IMR-90 (cell line): Measurements from ENCODE around the gene LCNL1. TPM values are rescaled to one million over a fixed set of nuclear protein-coding genes. Genes with fewer than 3 reads are reported as not detected.

Experiments
- ATAC-seq: fragments of 200-7000 bp; cut with Tn5 transposase; 2 replicates; pipeline ENCODE4 v1.9.1; 2020; ENCODE audit warnings: low read depth, mild to moderate bottlenecking, moderate library complexity
- BruUV-seq: library from RNA; stranded (reverse); fragments of 400-500 nt; replicated peaks from 2 replicates; lab custom pipeline; 2021; lab: Mats Ljungman, UMichigan
- CTCF ChIA-PET: fragments of 300-600 bp; formaldehyde crosslinking; extraction: SDS; loops from one replicate; lab custom pipeline; 2021; ENCODE audit warnings: antibody characterized with exemption; lab: Yijun Ruan, JAX
- POLR2A ChIA-PET: fragments of 300-600 bp; sonication (Branson Sonifier 250); formaldehyde crosslinking; loops from one replicate; lab custom pipeline; 2022; ENCODE audit warnings: antibody characterized with exemption; ENCODE audit not compliant: unreplicated experiment; lab: Charles Lee
- DNase-seq: peaks from one replicate; pipeline ENCODE4 v3.0.0; 2013
- H2AFZ ChIP-seq: replicated peaks from 2 replicates; pipeline ENCODE3; 2013; ENCODE audit warnings: low read length, mild to moderate bottlenecking; ENCODE audit not compliant: poor library complexity
- H2AK5ac ChIP-seq: 2 replicates; pipeline ENCODE4 v1.6.1; 2013; ENCODE audit warnings: low read depth, low read length, inconsistent platforms
- H2AK9ac ChIP-seq: replicated peaks from 2 replicates; pipeline ENCODE3; 2013; ENCODE audit warnings: mild to moderate bottlenecking, low read depth, low read length, moderate library complexity; ENCODE audit not compliant: poor library complexity
- H2BK120ac ChIP-seq: 2 replicates; pipeline ENCODE4 v1.6.1; 2013; ENCODE audit warnings: low read depth, low read length, inconsistent platforms
- H2BK15ac ChIP-seq: 3 replicates; pipeline ENCODE4 v1.6.1; 2013; ENCODE audit warnings: low read depth, low read length, inconsistent platforms
- H2BK20ac ChIP-seq: 2 replicates; pipeline ENCODE4 v1.6.1; 2013; ENCODE audit warnings: low read depth, mild to moderate bottlenecking, inconsistent platforms, low read length, moderate library complexity
- H2BK5ac ChIP-seq: 2 replicates; pipeline ENCODE4 v1.6.1; 2013; ENCODE audit warnings: mild to moderate bottlenecking, low read depth, low read length, inconsistent platforms; ENCODE audit not compliant: poor library complexity, severe bottlenecking
- H3K14ac ChIP-seq: replicated peaks from 2 replicates; pipeline ENCODE4 v1.6.1; 2013; ENCODE audit warnings: low read depth, low read length, inconsistent platforms
- H3K18ac ChIP-seq: 2 replicates; pipeline ENCODE4 v1.6.1; 2013; ENCODE audit warnings: low read depth, low read length, control low read depth
- H3K23ac ChIP-seq: 2 replicates; pipeline ENCODE4 v1.6.1; 2013; ENCODE audit warnings: low read depth, low read length, inconsistent platforms
- H3K27ac ChIP-seq: 2 replicates; pipeline ENCODE4 v1.5.1; 2013; ENCODE audit warnings: mild to moderate bottlenecking, control low read depth, low read length; ENCODE audit not compliant: insufficient read depth
- H3K27me3 ChIP-seq: 2 replicates; pipeline ENCODE4 v1.6.1; 2013; ENCODE audit warnings: low read length; ENCODE audit not compliant: control insufficient read depth, insufficient read depth
- H3K36me3 ChIP-seq: 2 replicates; pipeline ENCODE4 v1.6.1; 2013; ENCODE audit warnings: low read length, mixed read lengths; ENCODE audit not compliant: control insufficient read depth, insufficient read depth
- H3K4ac ChIP-seq: 2 replicates; pipeline ENCODE4 v1.6.1; 2013; ENCODE audit warnings: low read depth, low read length, inconsistent platforms
- H3K4me1 ChIP-seq: 2 replicates; pipeline ENCODE4 v1.6.1; 2013; ENCODE audit warnings: low read length, mixed read lengths; ENCODE audit not compliant: control insufficient read depth, insufficient read depth
- H3K4me2 ChIP-seq: 2 replicates; pipeline ENCODE4 v1.6.1; 2013; ENCODE audit warnings: low read depth, mild to moderate bottlenecking, control low read depth, low read length, moderate library complexity
- H3K4me3 ChIP-seq: 2 replicates; pipeline ENCODE4 v1.5.1; 2013; ENCODE audit warnings: low read depth, mild to moderate bottlenecking, control low read depth, low read length, moderate library complexity; ENCODE audit not compliant: insufficient read depth
- H3K56ac ChIP-seq: 2 replicates; pipeline ENCODE4 v1.6.1; 2013; ENCODE audit warnings: low read length, inconsistent platforms; ENCODE audit not compliant: insufficient read depth; ENCODE audit errors: extremely low read depth
- H3K79me1 ChIP-seq, 2 experiments: 2 replicates each; pipeline ENCODE4 v1.6.1; 2013; ENCODE audit warnings: low read length in 2 of 2, inconsistent platforms in 1 of 2, low read depth in 1 of 2
- H3K9ac ChIP-seq: 2 replicates; pipeline ENCODE4 v1.6.1; 2013; ENCODE audit warnings: low read depth, low read length, control low read depth
- H3K9me1 ChIP-seq: 2 replicates; pipeline ENCODE4 v1.6.1; 2013; ENCODE audit warnings: low read length, inconsistent platforms; ENCODE audit not compliant: insufficient read depth
- H3K9me3 ChIP-seq: 2 replicates; pipeline ENCODE4 v1.6.1; 2013; ENCODE audit warnings: low read length; ENCODE audit not compliant: control insufficient read depth, insufficient read depth
- H4K20me1 ChIP-seq: 2 replicates; pipeline ENCODE4 v1.6.1; 2013; ENCODE audit warnings: low read length, inconsistent platforms; ENCODE audit not compliant: insufficient read depth
- H4K5ac ChIP-seq: 2 replicates; pipeline ENCODE4 v1.6.1; 2013; ENCODE audit warnings: mild to moderate bottlenecking, low read depth, low read length, control low read depth
- H4K8ac ChIP-seq, 2 experiments: 2 replicates each; pipeline ENCODE4 v1.6.1; 2013; ENCODE audit warnings: low read depth in 2 of 2, low read length in 2 of 2, control low read depth in 1 of 2, inconsistent platforms in 1 of 2
- H4K91ac ChIP-seq: 2 replicates; pipeline ENCODE4 v1.6.1; 2013; ENCODE audit warnings: low read depth, low read length, inconsistent platforms; ENCODE audit not compliant: insufficient read depth
- BHLHE40 ChIP-seq: fragments of 150-350 bp; IDR thresholded peaks from 2 replicates; pipeline ENCODE4 v1.6.1; 2016; ENCODE audit warnings: mild to moderate bottlenecking, low read depth, low read length
- CEBPB ChIP-seq: IDR thresholded peaks from 2 replicates; pipeline ENCODE4 v1.6.1; 2012; ENCODE audit warnings: low read depth, low read length, improper control_type of control experiment
- CHD1 ChIP-seq: IDR thresholded peaks from 2 replicates; pipeline ENCODE4 v1.6.1; 2012; ENCODE audit warnings: low read depth, low read length, improper control_type of control experiment
- CTCF ChIP-seq: conservative IDR thresholded peaks from 2 replicates; pipeline ENCODE4 v1.5.1; 2012; ENCODE audit warnings: mild to moderate bottlenecking, low read depth, low read length, improper control_type of control experiment
- ELK1 ChIP-seq: fragments of 150-350 bp; IDR thresholded peaks from 2 replicates; pipeline ENCODE4 v1.6.1; 2016; ENCODE audit warnings: low read depth, mild to moderate bottlenecking, low read length, moderate library complexity, borderline replicate concordance
- FOS ChIP-seq: fragments of 150-350 bp; IDR thresholded peaks from 2 replicates; pipeline ENCODE4 v1.6.1; 2016; ENCODE audit warnings: low read depth, low read length
- MAZ ChIP-seq: IDR thresholded peaks from 2 replicates; pipeline ENCODE4 v1.6.1; 2012; ENCODE audit warnings: low read depth, mild to moderate bottlenecking, low read length, improper control_type of control experiment, moderate library complexity, borderline replicate concordance
- MXI1 ChIP-seq: IDR thresholded peaks from 2 replicates; pipeline ENCODE4 v1.6.1; 2012; ENCODE audit warnings: low read depth, mild to moderate bottlenecking, low read length, moderate library complexity, borderline replicate concordance
- NFE2L2 ChIP-seq: fragments of 150-350 bp; IDR thresholded peaks from 2 replicates; pipeline ENCODE4 v1.6.1; 2016; ENCODE audit warnings: low read depth, mild to moderate bottlenecking, low read length
- POLR2A ChIP-seq: IDR thresholded peaks from 2 replicates; pipeline ENCODE4 v1.6.1; 2012; ENCODE audit warnings: mild to moderate bottlenecking, low read depth, low read length
- RAD21 ChIP-seq: IDR thresholded peaks from 2 replicates; pipeline ENCODE4 v1.6.1; 2012; ENCODE audit warnings: low read length, improper control_type of control experiment
- RCOR1 ChIP-seq: IDR thresholded peaks from 2 replicates; pipeline ENCODE4 v1.6.1; 2012; ENCODE audit warnings: mild to moderate bottlenecking, low read length, improper control_type of control experiment; ENCODE audit not compliant: insufficient replicate concordance
- RFX5 ChIP-seq: IDR thresholded peaks from 2 replicates; pipeline ENCODE4 v1.8.0; 2012; ENCODE audit warnings: low read depth, mild to moderate bottlenecking, low read length, moderate library complexity
- SMC3 ChIP-seq: fragments of 150-350 bp; IDR thresholded peaks from 2 replicates; pipeline ENCODE4 v1.6.1; 2016; ENCODE audit warnings: low read depth, mild to moderate bottlenecking, antibody characterized with exemption, low read length, moderate library complexity
- WGBS, 2 experiments: methylation state at CpG; one replicate each; pipeline versions ENCODE4 v1.1.5 to v1.1.7; 2013; ENCODE audit warnings: missing lambda C conversion rate in 2 of 2; ENCODE audit not compliant: insufficient read length in 1 of 2; ENCODE audit errors: extremely low coverage in 2 of 2; 5-methylcytosine and 5-hydroxymethylcytosine counted together
- dilution Hi-C: fragments of 300-500 bp; cut with HindIII; formaldehyde crosslinking; loops from one replicate; pipeline ENCODE4 v1.14.3; 2018; ENCODE audit warnings: low sequenced_read_pairs; ENCODE audit not compliant: unreplicated experiment
- in situ Hi-C: fragments of 300-500 bp; cut with MboI; formaldehyde crosslinking; loops from 3 replicates; pipeline ENCODE4 v1.14.3; 2019; ENCODE audit warnings: low sequenced_read_pairs, inconsistent platforms, mixed read lengths
- intact Hi-C: fragments of 100-400 bp; cut with micrococcal nuclease; formaldehyde crosslinking; loops from 2 replicates; pipeline ENCODE4 v1.10.0; 2022
- polyA plus RNA-seq, 3 experiments: library from polyadenylated mRNA; depleted of rRNA; stranded (reverse); fragments of >200 nt; gene quantifications; 2 replicates each; pipeline ENCODE4 v1.2.3, GENCODE V29; 2012; ENCODE audit warnings: low replicate concordance in 1 of 3
- total RNA-seq: library from RNA; depleted of rRNA; stranded (reverse); fragments of >200 nt; gene quantifications from 2 replicates; pipeline ENCODE4 v1.2.3, GENCODE V29; 2012

The LCNL1 gene
- total and polyA plus RNA-seq, 2 of the 4 experiments (the other 2 are of a cell fraction): 0.15 TPM; not detected in 1

GRCh38 chr9:137012694-137013570 is 30.1 kb downstream of the LCNL1 start:
- no peaks in the 10 kb centered on the region for H4K20me1 ChIP-seq
- H4K5ac ChIP-seq: no peak overlapping the region
- dilution Hi-C loops (no loop called here), in situ Hi-C loops (no loop called here), intact Hi-C loops (no loop called here)
- H3K9ac ChIP-seq: no peak overlapping the region
- no peak overlapping the region for H2BK5ac ChIP-seq
- TF ChIP-seq MAZ (no peak), FOS (no peak), POLR2A (no peak), NFE2L2 (no peak), RFX5 (no peak), RCOR1 (no peak), BHLHE40 (no peak), CHD1 (no peak), ELK1 (no peak), CEBPB (no peak), MXI1 (no peak), SMC3 (no peak), CTCF (no peak), RAD21 (no peak)
- no peak overlapping the region for H3K4ac ChIP-seq
- peaks cover 49% of the 10 kb centered on the region for H3K36me3 ChIP-seq
- POLR2A ChIA-PET: no interaction called here
- TSS peak; percentile 31 for BruUV-seq
- H2BK15ac ChIP-seq: no peak overlapping the region
- no peak overlapping the region for H4K91ac ChIP-seq
- no peak overlapping the region for H3K18ac ChIP-seq
- no peaks in the 10 kb centered on the region for H3K9me3 ChIP-seq
- H3K4me2 ChIP-seq: no peak overlapping the region
- no peak overlapping the region for H3K27ac ChIP-seq
- H2AK5ac ChIP-seq: no peak overlapping the region
- no peak overlapping the region for H3K14ac ChIP-seq
- ATAC-seq: no peak
- H2AFZ ChIP-seq: no peak overlapping the region
- H3K23ac ChIP-seq: no peak overlapping the region
- H3K9me1 ChIP-seq: no peaks in the 10 kb centered on the region
- no peak overlapping the region for H3K4me3 ChIP-seq
- no peak overlapping the region for H3K56ac ChIP-seq
- H3K79me1 ChIP-seq: no peaks in the 10 kb centered on the region
- CTCF ChIA-PET: no interaction called here
- DNase-seq: no peak
- H2BK20ac ChIP-seq: no peak overlapping the region
- H2AK9ac ChIP-seq: peak overlapping the region; percentile 28
- no peaks in the 10 kb centered on the region for H3K27me3 ChIP-seq
- no peak overlapping the region for H2BK120ac ChIP-seq
- H3K4me1 ChIP-seq: no peaks in the 10 kb centered on the region
- WGBS, 2 experiments: 90% methylated on average over 18 of the region's 67 CpGs; no CpG with 5 or more reads in 1 of the 2 experiments
- no peak overlapping the region for H4K8ac ChIP-seq
